GM11168 (cell line): ENCODE measurements around the gene RUBCN.

Experiments
- in situ Hi-C: fragments of 300-500 bp; cut with MboI; formaldehyde crosslinking; loops from one replicate; pipeline ENCODE4 v1.12.0; 2022; ENCODE audit warnings: low sequenced_read_pairs; ENCODE audit not compliant: unreplicated experiment

Gene RUBCN

GRCh38 chr3:197736491-197737318, at the start of gene RUBCN:
TSS of gene RUBCN (minus strand) at chr3:197736904. CDS start at chr3:197736719, 185 bp downstream.
- in situ Hi-C loops = no loop called here

- in situ Hi-C loops = no loop called here
Observed at GRCh38 chr3:197784019-197784585, 47.4 kb upstream of the RUBCN start.

GRCh38 chr3:197782230-197782629, 45.5 kb upstream of the RUBCN start:
- in situ Hi-C loops = no loop called here

GRCh38 chr3:197775317-197775716, 38.6 kb upstream of the RUBCN start:
- in situ Hi-C loops = no loop called here

GRCh38 chr3:197761784-197762183, 25.1 kb upstream of the RUBCN start:
- in situ Hi-C loops = no loop called here

- in situ Hi-C loops = no loop called here
Observed at GRCh38 chr3:197758512-197758911, 21.8 kb upstream of the RUBCN start.

- in situ Hi-C loops = no loop called here
Observed at GRCh38 chr3:197756704-197757103, 20.0 kb upstream of the RUBCN start.

GRCh38 chr3:197753263-197753662, 16.6 kb upstream of the RUBCN start:
- in situ Hi-C loops = no loop called here

- in situ Hi-C loops = no loop called here
Observed at GRCh38 chr3:197752107-197752506, 15.4 kb upstream of the RUBCN start.

- in situ Hi-C loops = no loop called here
Observed at GRCh38 chr3:197750858-197751737, 14.4 kb upstream of the RUBCN start.

- in situ Hi-C loops = no loop called here
Observed at GRCh38 chr3:197750396-197750831, 13.7 kb upstream of the RUBCN start.

- in situ Hi-C loops = no loop called here
Observed at GRCh38 chr3:197749601-197750395, 13.1 kb upstream of the RUBCN start, which contains the start of gene FYTTD1. TSS of gene FYTTD1 (plus strand) at chr3:197749883. CDS start at chr3:197749972, 89 bp downstream.

- in situ Hi-C loops = no loop called here
Observed at GRCh38 chr3:197749315-197749600, 12.6 kb upstream of the RUBCN start.

GRCh38 chr3:197748597-197749314, 12.1 kb upstream of the RUBCN start:
- in situ Hi-C loops = no loop called here

- in situ Hi-C loops = no loop called here
Observed at GRCh38 chr3:197746801-197747237, 10.1 kb upstream of the RUBCN start.

- in situ Hi-C loops = no loop called here
Observed at GRCh38 chr3:197746209-197746608, 9.5 kb upstream of the RUBCN start.

- in situ Hi-C loops = no loop called here
Observed at GRCh38 chr3:197742787-197743186, 6.1 kb upstream of the RUBCN start.

GRCh38 chr3:197737749-197738462, 1.2 kb upstream of the RUBCN start:
- in situ Hi-C loops = no loop called here

GRCh38 chr3:197737319-197737649, 580 bp upstream of the RUBCN start:
- in situ Hi-C loops = no loop called here
